Heart left ventricle (tissue), 16 donors: ENCODE results near the gene COPRS. TPM values are rescaled to one million over a fixed set of nuclear protein-coding genes. Genes with fewer than 3 reads are reported as not detected.
A peak's percentile ranks its signal among the peaks of the same experiment; 100 is the strongest.

Experiments used
- ATAC-seq, 4 donors: fragments of 200-7000 bp; cut with Tn5 transposase; one replicate each; pipeline ENCODE4 v1.9.1; 2020 to 2022; ENCODE audit warnings: moderate library complexity in 4 of 4, mild to moderate bottlenecking in 3 of 4, moderate number of reproducible peaks in 1 of 4
- DNase-seq, 5 donors: peaks; one replicate each; pipeline ENCODE4 v3.0.0-alpha.2; 2020
- H3K27ac ChIP-seq, 12 donors: fragments of 200-600 bp; sonication (generic) in 4 of 12; one replicate each; pipeline versions ENCODE4 v1.5.0 to v1.8.0; 2016 to 2022; ENCODE audit warnings: mild to moderate bottlenecking in 2 of 12
- H3K27me3 ChIP-seq, 9 donors: fragments of 200-600 bp; sonication (generic) in 2 of 9; one replicate each; pipeline versions ENCODE4 v1.5.1 to v1.8.0; 2016 to 2022; ENCODE audit warnings: mild to moderate bottlenecking in 3 of 9
- H3K36me3 ChIP-seq, 9 donors: fragments of 200-600 bp; sonication (generic) in 2 of 9; one replicate each; pipeline versions ENCODE4 v1.5.0 to v1.8.0; 2018 to 2022; ENCODE audit warnings: mild to moderate bottlenecking in 2 of 9
- H3K4me1 ChIP-seq, 12 donors: fragments of 200-600 bp; sonication (generic) in 4 of 12; one replicate each; pipeline versions ENCODE4 v1.5.0 to v1.8.0; 2016 to 2022; ENCODE audit warnings: mild to moderate bottlenecking in 3 of 12
- H3K4me3 ChIP-seq, 12 donors: fragments of 200-600 bp; sonication (generic) in 4 of 12; one replicate each; pipeline versions ENCODE4 v1.5.0 to v1.8.0; 2017 to 2022; ENCODE audit warnings: mild to moderate bottlenecking in 9 of 12, moderate library complexity in 4 of 12
- H3K9me3 ChIP-seq, 12 donors: fragments of 200-600 bp; sonication (generic) in 4 of 12; one replicate each; pipeline versions ENCODE4 v1.5.0 to v1.8.0; 2016 to 2022; ENCODE audit warnings: mild to moderate bottlenecking in 1 of 12
- POLR2A ChIP-seq, 2 donors: fragments of 450-650 bp; IDR thresholded peaks; one replicate each; pipeline ENCODE4 v1.6.1; 2017; ENCODE audit warnings: antibody characterized with exemption in 2 of 2, mild to moderate bottlenecking in 2 of 2, moderate library complexity in 2 of 2
- WGBS, 4 donors: extraction: QIAGEN DNeasy Blood & Tissue Kit in 2 of 4; methylation state at CpG; one replicate each; pipeline versions ENCODE4 v1.1.5 to v1.1.7; 2013 to 2018; 5-methylcytosine and 5-hydroxymethylcytosine counted together
- intact Hi-C, 10 donors: fragments of 100-400 bp; cut with DNase I; formaldehyde crosslinking; loops; one replicate each; pipeline versions ENCODE4 v1.11.1 to v1.14.2; 2022
- polyA plus RNA-seq, 2 donors: library from polyadenylated mRNA; stranded (reverse); fragments of 200-250 nt; gene quantifications; one replicate each; pipeline ENCODE4 v1.2.3, GENCODE V29; 2013
- total RNA-seq, 9 donors: library from RNA; depleted of rRNA in 2 of 9; stranded (reverse); fragments of >200 nt in 2 of 9; fragmentation: NEBNext Ultra II Directional in 3 of 9; extraction: Animal tissue kit (Norgen Biotek cat#: 25700) in 3 of 9; gene quantifications; one replicate each; pipeline versions ENCODE4 v1.1.0 to v1.2.4, GENCODE V29; 2016 to 2023
- TF ChIP-seq, protein P1 (sequence below), 12 donors: fragments of 200-600 bp; sonication (generic) in 4 of 12; IDR thresholded peaks; one replicate each; pipeline versions ENCODE4 v1.5.0 to v1.8.0; 2018 to 2022; ENCODE audit warnings: antibody characterized with exemption in 12 of 12, mild to moderate bottlenecking in 5 of 12
- donor health status: ischemic (EF 13 %, LVEDD 7.1; RV severe dilation, severe dysfunction).
- donor health status: healthy with polysubstance abuse.
- donor health status: DM: no; HTN: yes; CAD: no.
- donor health status: DM: no; HTN: no; CAD: no.
- donor health status: ischemic (EF 25% LVEDD 6.9; RV normal size, moderate dysfunction).
- donor health status: ischemic (EF 25% LVEDD 5.7; RV mildly dilated, moderate dysfunction).
- donor health status: healthy.
- donor health status: DM: yes; HTN: yes; CAD: no.
- donor health status: ischemic (EF 35%, LVEDD 5.7; RV mildly dilated, moderate dysfunction).
- donor health status: nonischemic (EF 11% LVEDD 7.7; RV severe dilation, severe dysfunction).
- donor health status: DM: yes; HTN: yes; CAD: no.
- donor health status: PGD.
- donor health status: ischemic (EF 29% LVEDD 5.4; RV normal size, mild dysfunction).
- donor health status: nonischemic (EF 23%, LVEDD 6.1; RV moderate dilation, normal function).

The COPRS gene
- total and polyA plus RNA-seq, 11 donors = 39.9 to 104 (median 54.3) TPM

GRCh38 chr17:31859487-31860008 lies 504 bp upstream of the COPRS start:
- WGBS, 4 donors = 19 to 21% (median 21%) methylated on average over 16 of the region's 16 CpGs
- intact Hi-C loops = loop anchor here in 3 of 10 donors (5.0 kb wide), 4 partner anchors 38 to 307 kb away; partner anchors contain the start of gene UTP6 (in 1 of the 3)
- Histone ChIP-seq H3K36me3 (peaks cover 0 to 53% (median 39%) of the 10 kb centered on the region in 9 donors), H3K27ac (peak overlapping the region in 1 of 12 donors; percentile 91), H3K4me3 (peak overlapping the region in 10 of 12 donors; percentile 42 to 95 (median 76)), H3K9me3 (no peaks in the 10 kb centered on the region), H3K4me1 (peaks cover 0 to 22% (median 17%) of the 10 kb centered on the region in 12 donors), H3K27me3 (no peaks in the 10 kb centered on the region)
- no peak for DNase-seq
- TF ChIP-seq, protein P1, sequence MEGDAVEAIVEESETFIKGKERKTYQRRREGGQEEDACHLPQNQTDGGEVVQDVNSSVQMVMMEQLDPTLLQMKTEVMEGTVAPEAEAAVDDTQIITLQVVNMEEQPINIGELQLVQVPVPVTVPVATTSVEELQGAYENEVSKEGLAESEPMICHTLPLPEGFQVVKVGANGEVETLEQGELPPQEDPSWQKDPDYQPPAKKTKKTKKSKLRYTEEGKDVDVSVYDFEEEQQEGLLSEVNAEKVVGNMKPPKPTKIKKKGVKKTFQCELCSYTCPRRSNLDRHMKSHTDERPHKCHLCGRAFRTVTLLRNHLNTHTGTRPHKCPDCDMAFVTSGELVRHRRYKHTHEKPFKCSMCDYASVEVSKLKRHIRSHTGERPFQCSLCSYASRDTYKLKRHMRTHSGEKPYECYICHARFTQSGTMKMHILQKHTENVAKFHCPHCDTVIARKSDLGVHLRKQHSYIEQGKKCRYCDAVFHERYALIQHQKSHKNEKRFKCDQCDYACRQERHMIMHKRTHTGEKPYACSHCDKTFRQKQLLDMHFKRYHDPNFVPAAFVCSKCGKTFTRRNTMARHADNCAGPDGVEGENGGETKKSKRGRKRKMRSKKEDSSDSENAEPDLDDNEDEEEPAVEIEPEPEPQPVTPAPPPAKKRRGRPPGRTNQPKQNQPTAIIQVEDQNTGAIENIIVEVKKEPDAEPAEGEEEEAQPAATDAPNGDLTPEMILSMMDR (IDR thresholded peaks at IDR 0.05) = no peak
- TF ChIP-seq POLR2A (IDR thresholded peaks at IDR 0.05) = no peak
- no peak for ATAC-seq

DNA sequence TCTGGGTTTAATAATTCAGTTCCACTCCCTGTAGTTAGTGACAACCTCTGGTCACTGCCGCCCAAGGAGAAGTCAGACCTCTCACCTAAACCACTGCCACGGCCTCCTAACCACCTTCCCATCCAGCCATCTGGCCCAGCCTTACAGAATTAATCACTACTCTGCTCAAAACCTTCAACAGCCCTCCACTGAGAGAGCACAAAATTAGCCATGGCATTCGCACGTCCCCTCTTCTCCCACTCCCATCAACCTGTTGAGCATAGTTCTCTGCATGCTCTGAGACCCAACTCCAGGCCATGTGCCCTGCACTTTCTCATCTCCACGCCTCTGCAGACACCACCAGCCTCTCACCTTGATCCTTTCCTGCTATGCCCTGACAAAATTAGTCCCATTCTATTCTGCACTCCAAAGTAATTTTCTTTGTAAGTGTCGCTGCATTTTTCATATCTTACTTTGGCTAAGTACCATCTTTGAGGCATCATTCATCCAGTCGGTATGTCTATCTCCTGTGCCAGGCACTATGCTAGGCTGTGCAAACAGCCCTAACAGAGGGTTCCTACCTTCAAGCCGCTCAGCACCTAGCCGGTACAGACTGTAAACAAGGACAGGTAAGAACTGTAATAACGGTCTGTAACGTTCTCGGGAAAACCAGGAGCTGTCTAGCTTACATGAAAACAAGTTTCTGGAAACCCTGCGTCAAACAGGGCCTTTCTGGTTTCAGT lies 963 bp downstream of the COPRS start:
- intact Hi-C loops = loop anchor here in 4 of 10 donors (1.0 to 5.0 kb wide), 4 partner anchors 44 to 306 kb away; partner anchors contain the start of gene UTP6 (in 1 of the 4)
- Histone ChIP-seq H3K4me3 (peak overlapping the region; percentile 41 to 95 (median 74)), H3K36me3 (peaks cover 0 to 45% (median 29%) of the 10 kb centered on the region in 9 donors), H3K4me1 (peaks cover 0 to 22% (median 17%) of the 10 kb centered on the region in 12 donors), H3K27ac (peak overlapping the region in 11 of 12 donors; percentile 55 to 91 (median 82)), H3K27me3 (no peaks in the 10 kb centered on the region), H3K9me3 (no peaks in the 10 kb centered on the region)
- 27 to 30% (median 29%) methylated on average over 13 of the region's 13 CpGs for WGBS, 4 donors
- ATAC-seq (peak; percentile 9 to 27 (median 16)), DNase-seq (no peak)
- TF ChIP-seq, protein P1 (IDR thresholded peaks at IDR 0.05) = no peak
- TF ChIP-seq POLR2A (IDR thresholded peaks at IDR 0.05) = no peak

- no peak for DNase-seq
- H3K9me3 ChIP-seq = no peaks in the 10 kb centered on the region
- intact Hi-C loops = loop anchor here in 3 of 10 donors (5.0 kb wide), 3 partner anchors 46 to 304 kb away; partner anchors contain the start of gene UTP6 (in 1 of the 3)
- H3K4me1 ChIP-seq = peaks cover 0 to 22% (median 17%) of the 10 kb centered on the region in 12 donors
- no peak overlapping the region for H3K4me3 ChIP-seq
- no peak for TF ChIP-seq POLR2A (IDR thresholded peaks at IDR 0.05)
- TF ChIP-seq, protein P1 (IDR thresholded peaks at IDR 0.05) = no peak
- H3K27ac ChIP-seq = no peak overlapping the region
- H3K27me3 ChIP-seq = no peaks in the 10 kb centered on the region
- no peak for ATAC-seq
- WGBS, 4 donors = 90 to 94% (median 91%) methylated on average over 4 of the region's 4 CpGs
- H3K36me3 ChIP-seq = peaks cover 0 to 45% (median 27%) of the 10 kb centered on the region in 9 donors
These were observed 2.3 kb downstream of the COPRS start for GRCh38 chr17:31856750-31857149.

DNA sequence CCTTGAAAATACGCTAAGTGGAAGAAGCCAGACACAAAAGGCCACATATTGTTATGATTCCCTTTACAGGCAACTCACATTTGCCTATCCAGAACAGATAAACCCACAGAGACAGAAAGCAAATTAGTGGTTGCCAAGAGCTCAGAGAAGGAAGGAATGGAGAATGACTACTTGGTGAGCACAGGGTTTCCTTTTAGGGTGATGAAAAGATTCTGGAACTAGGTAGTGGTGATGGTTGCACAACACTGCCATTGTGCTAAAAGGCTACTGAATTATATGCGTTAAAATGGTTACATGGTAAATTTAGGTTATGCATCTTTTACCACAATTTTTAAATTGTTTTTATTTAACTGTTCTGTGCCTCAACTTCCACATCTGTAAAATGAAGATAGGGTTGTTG lies 4.4 kb downstream of the COPRS start:
- Histone ChIP-seq H3K4me3 (no peak overlapping the region), H3K27ac (no peak overlapping the region), H3K9me3 (no peaks in the 10 kb centered on the region), H3K36me3 (peaks cover 0 to 43% (median 30%) of the 10 kb centered on the region in 9 donors), H3K4me1 (peaks cover 0 to 22% (median 16%) of the 10 kb centered on the region in 12 donors), H3K27me3 (no peaks in the 10 kb centered on the region)
- no peak for ATAC-seq
- 93 to 98% (median 93%) methylated on average over 2 of the region's 2 CpGs for WGBS, 4 donors
- no peak for DNase-seq
- intact Hi-C loops = loop anchor here in 3 of 10 donors (5.0 kb wide), 3 partner anchors 48 to 302 kb away; partner anchors contain the start of gene UTP6 (in 1 of the 3)
- TF ChIP-seq POLR2A (IDR thresholded peaks at IDR 0.05) = no peak
- TF ChIP-seq, protein P1 (IDR thresholded peaks at IDR 0.05) = no peak
